T-cell (primary cell): ENCODE data around the gene NELL1. TPM values are rescaled to one million over a fixed set of nuclear protein-coding genes. Genes with fewer than 3 reads are reported as not detected.

Experiments
- ATAC-seq, 4 experiments: fragments of 200-7000 bp in 3 of 4; fragments of 150-1000 bp in 1 of 4; cut with Tn5 transposase; replicated peaks in 1 of 4; 1 replicate in 3 of 4; 2 replicates in 1 of 4; pipeline ENCODE4 v1.10.0; 2021; ENCODE audit warnings: moderate library complexity in 3 of 4, mild to moderate bottlenecking in 2 of 4, moderate number of reproducible peaks in 1 of 4
- CTCF ChIA-PET, 2 donors: fragments of 300-600 bp; sonication (Branson Sonifier 250); formaldehyde crosslinking; loops; one replicate each; lab custom pipeline; 2022; ENCODE audit warnings: antibody characterized with exemption in 2 of 2; lab: Charles Lee
- POLR2A ChIA-PET, 2 donors: fragments of 300-600 bp; sonication (Branson Sonifier 250); formaldehyde crosslinking; loops; one replicate each; lab custom pipeline; 2022; ENCODE audit warnings: antibody characterized with exemption in 2 of 2; lab: Charles Lee
- DNase-seq, 35 experiments: peaks; one replicate each; pipeline versions ENCODE4 v3.0.0 to v3.0.0-alpha.2; 2013 to 2023
- H3K27ac ChIP-seq: one replicate; pipeline ENCODE4 v1.5.1; 2013; ENCODE audit warnings: low read length
- H3K27me3 ChIP-seq, 2 experiments: replicated peaks in 1 of 2; 1 replicate in 1 of 2; 2 replicates in 1 of 2; pipeline versions ENCODE4 v1.6.1 to v1.7.0; 2013; ENCODE audit warnings: low read length in 1 of 2, mixed read lengths in 1 of 2; ENCODE audit not compliant: control insufficient read depth in 2 of 2, insufficient read depth in 2 of 2; ENCODE audit errors: extremely low read depth in 1 of 2
- H3K36me3 ChIP-seq, 2 donors: 1 replicate in 1 of 2; 2 replicates in 1 of 2; pipeline versions ENCODE4 v1.6.1 to v1.7.0; 2013; ENCODE audit warnings: low read length in 1 of 2; ENCODE audit not compliant: control insufficient read depth in 2 of 2, insufficient read depth in 1 of 2; ENCODE audit errors: extremely low read depth in 1 of 2
- H3K4me1 ChIP-seq, 2 experiments: 1 replicate in 1 of 2; 2 replicates in 1 of 2; pipeline versions ENCODE4 v1.6.1 to v1.7.0; 2013; ENCODE audit warnings: low read length in 2 of 2, mixed read lengths in 1 of 2; ENCODE audit not compliant: insufficient read depth in 2 of 2, control insufficient read depth in 1 of 2; ENCODE audit errors: extremely low read depth in 1 of 2
- H3K4me3 ChIP-seq, 2 donors: 1 replicate in 1 of 2; 2 replicates in 1 of 2; pipeline versions ENCODE4 v1.5.1 to v1.7.0; 2013; ENCODE audit warnings: mild to moderate bottlenecking in 2 of 2, low read length in 1 of 2, moderate library complexity in 1 of 2; ENCODE audit not compliant: control insufficient read depth in 1 of 2; ENCODE audit errors: extremely low read depth in 1 of 2
- H3K9me3 ChIP-seq: 2 replicates; pipeline ENCODE4 v1.7.0; 2013
- H3K27ac Mint-ChIP-seq, 2 donors: one replicate each; pipeline ENCODE4 v1.8.0; 2020 to 2021; ENCODE audit warnings: mild to moderate bottlenecking in 2 of 2, mixed read lengths in 2 of 2
- H3K27me3 Mint-ChIP-seq, 2 donors: one replicate each; pipeline ENCODE4 v1.8.0; 2021 to 2022; ENCODE audit warnings: mixed read lengths in 2 of 2
- H3K36me3 Mint-ChIP-seq: one replicate; pipeline ENCODE4 v1.8.0; 2021; ENCODE audit warnings: mixed read lengths
- H3K4me1 Mint-ChIP-seq, 3 donors: one replicate each; pipeline ENCODE4 v1.8.0; 2020 to 2022; ENCODE audit warnings: mixed read lengths in 3 of 3, mild to moderate bottlenecking in 1 of 3
- H3K4me3 Mint-ChIP-seq, 3 donors: one replicate each; pipeline ENCODE4 v1.8.0; 2020 to 2022; ENCODE audit warnings: mild to moderate bottlenecking in 3 of 3, mixed read lengths in 3 of 3, moderate library complexity in 3 of 3
- H3K9me3 Mint-ChIP-seq, 3 donors: one replicate each; pipeline ENCODE4 v1.8.0; 2020 to 2022; ENCODE audit warnings: mixed read lengths in 3 of 3
- WGBS: methylation state at CpG from one replicate; pipeline ENCODE4 v1.1.5; 2013; ENCODE audit warnings: missing lambda C conversion rate; ENCODE audit not compliant: insufficient coverage; 5-methylcytosine and 5-hydroxymethylcytosine counted together
- total RNA-seq, 35 experiments: library from RNA in 6 of 35; stranded (reverse) in 6 of 35; fragments of 120-200 nt in 1 of 35; gene quantifications; one replicate each; pipeline versions ENCODE4 v1.2.1 to v1.2.4 and lab custom pipeline; 2013 to 2026

The NELL1 gene
- total RNA-seq, 5 donors from 2014 or later (not counting 1 experiment from before 2014, with no cell fraction given): not detected

- Histone ChIP-seq H3K4me3 (no peak overlapping the region), H3K27ac (no peak overlapping the region), H3K4me1 (no peaks in the 10 kb centered on the region), H3K27me3 (peaks cover 0 to 21% of the 10 kb centered on the region in 2 experiments), H3K9me3 (no peaks in the 10 kb centered on the region), H3K36me3 (no peaks in the 10 kb centered on the region)
- ATAC-seq (no peak), DNase-seq (no peak)
- ChIA-PET CTCF (no interaction called here), POLR2A (no interaction called here)
- H3K27me3 Mint-ChIP-seq: peaks cover 13 to 15% of the 10 kb centered on the region in 2 donors
- WGBS: no CpG with 5 or more reads among the region's 3 CpGs
- H3K9me3 Mint-ChIP-seq: peaks cover 0 to 3% (median 0%) of the 10 kb centered on the region in 3 donors
- H3K27ac Mint-ChIP-seq: no peak overlapping the region
- H3K4me1 Mint-ChIP-seq: no peaks in the 10 kb centered on the region
- H3K36me3 Mint-ChIP-seq: no peaks in the 10 kb centered on the region
- H3K4me3 Mint-ChIP-seq: no peak overlapping the region
These were observed 41.7 kb upstream of the NELL1 start for GRCh38 chr11:20627701-20628100.

GRCh38 chr11:20631519-20632168, 37.7 kb upstream of the NELL1 start:
- H3K27ac ChIP-seq: no peak overlapping the region
- no peak overlapping the region for H3K4me3 ChIP-seq
- Mint-ChIP-seq H3K36me3 (no peaks in the 10 kb centered on the region), H3K27ac (no peak overlapping the region), H3K4me1 (no peaks in the 10 kb centered on the region), H3K27me3 (peaks cover 3 to 4% of the 10 kb centered on the region in 2 donors), H3K9me3 (peaks cover 0 to 3% (median 0%) of the 10 kb centered on the region in 3 donors), H3K4me3 (no peak overlapping the region)
- DNase-seq: no peak
- 67% methylated on average over 2 of the region's 5 CpGs for WGBS
- POLR2A ChIA-PET: no interaction called here
- H3K4me1 ChIP-seq: no peaks in the 10 kb centered on the region
- H3K27me3 ChIP-seq: peaks cover 3 to 8% of the 10 kb centered on the region in 2 experiments
- no peaks in the 10 kb centered on the region for H3K9me3 ChIP-seq
- no peak for ATAC-seq
- CTCF ChIA-PET: no interaction called here
- no peaks in the 10 kb centered on the region for H3K36me3 ChIP-seq

- ChIA-PET CTCF (no interaction called here), POLR2A (no interaction called here)
- Mint-ChIP-seq H3K27ac (no peak overlapping the region), H3K4me1 (no peaks in the 10 kb centered on the region), H3K4me3 (no peak overlapping the region), H3K27me3 (peaks cover 4% of the 10 kb centered on the region in 2 donors), H3K9me3 (peaks cover 0 to 3% (median 0%) of the 10 kb centered on the region in 3 donors), H3K36me3 (no peaks in the 10 kb centered on the region)
- ATAC-seq (no peak), DNase-seq (no peak)
- no peaks in the 10 kb centered on the region for H3K9me3 ChIP-seq
- H3K4me1 ChIP-seq: no peaks in the 10 kb centered on the region
- H3K4me3 ChIP-seq: no peak overlapping the region
- H3K36me3 ChIP-seq: no peaks in the 10 kb centered on the region
- no peak overlapping the region for H3K27ac ChIP-seq
- H3K27me3 ChIP-seq: peaks cover 4 to 7% of the 10 kb centered on the region in 2 experiments
- no CpG with 5 or more reads among the region's 1 CpG for WGBS
These were observed 37.2 kb upstream of the NELL1 start for GRCh38 chr11:20632169-20632532.

GRCh38 chr11:20634044-20634443, 35.3 kb upstream of the NELL1 start:
- Histone ChIP-seq H3K27ac (no peak overlapping the region), H3K9me3 (no peaks in the 10 kb centered on the region), H3K4me3 (no peak overlapping the region), H3K36me3 (no peaks in the 10 kb centered on the region), H3K4me1 (no peaks in the 10 kb centered on the region), H3K27me3 (peaks cover 4 to 7% of the 10 kb centered on the region in 2 experiments)
- peaks cover 0 to 3% (median 0%) of the 10 kb centered on the region in 3 donors for H3K9me3 Mint-ChIP-seq
- H3K4me1 Mint-ChIP-seq: no peaks in the 10 kb centered on the region
- ChIA-PET CTCF (no interaction called here), POLR2A (no interaction called here)
- WGBS: no CpG with 5 or more reads among the region's 5 CpGs
- no peak overlapping the region for H3K27ac Mint-ChIP-seq
- peaks cover 4 to 7% of the 10 kb centered on the region in 2 donors for H3K27me3 Mint-ChIP-seq
- no peak for DNase-seq
- no peaks in the 10 kb centered on the region for H3K36me3 Mint-ChIP-seq
- no peak overlapping the region for H3K4me3 Mint-ChIP-seq
- no peak for ATAC-seq

GRCh38 chr11:20634781-20635180, 34.6 kb upstream of the NELL1 start:
- Histone ChIP-seq H3K27ac (no peak overlapping the region), H3K9me3 (no peaks in the 10 kb centered on the region), H3K36me3 (no peaks in the 10 kb centered on the region), H3K4me1 (no peaks in the 10 kb centered on the region), H3K27me3 (peaks cover 4 to 5% of the 10 kb centered on the region in 2 experiments), H3K4me3 (no peak overlapping the region)
- peaks cover 0 to 3% (median 0%) of the 10 kb centered on the region in 3 donors for H3K9me3 Mint-ChIP-seq
- POLR2A ChIA-PET: no interaction called here
- no peaks in the 10 kb centered on the region for H3K4me1 Mint-ChIP-seq
- DNase-seq (no peak), ATAC-seq (no peak)
- no peaks in the 10 kb centered on the region for H3K36me3 Mint-ChIP-seq
- 40% methylated on average over 1 of the region's 7 CpGs for WGBS
- CTCF ChIA-PET: no interaction called here
- no peak overlapping the region for H3K27ac Mint-ChIP-seq
- H3K4me3 Mint-ChIP-seq: no peak overlapping the region
- peaks cover 4 to 7% of the 10 kb centered on the region in 2 donors for H3K27me3 Mint-ChIP-seq

- POLR2A ChIA-PET: no interaction called here
- no peaks in the 10 kb centered on the region for H3K9me3 Mint-ChIP-seq
- H3K4me3 Mint-ChIP-seq: no peak overlapping the region
- Histone ChIP-seq H3K4me3 (no peak overlapping the region), H3K27me3 (peaks cover 3 to 6% of the 10 kb centered on the region in 2 experiments), H3K27ac (no peak overlapping the region), H3K9me3 (no peaks in the 10 kb centered on the region), H3K4me1 (no peaks in the 10 kb centered on the region), H3K36me3 (no peaks in the 10 kb centered on the region)
- no peak for DNase-seq
- peaks cover 7% of the 10 kb centered on the region in 2 donors for H3K27me3 Mint-ChIP-seq
- H3K36me3 Mint-ChIP-seq: no peaks in the 10 kb centered on the region
- ATAC-seq: no peak
- CTCF ChIA-PET: interaction anchor here in 1 of 2 donors (1.3 kb wide), 1 partner anchor 9 kb away, joined by 4 read pairs; no protein-coding TSS in a partner anchor
- no peak overlapping the region for H3K27ac Mint-ChIP-seq
- WGBS: 75% methylated on average over 2 of the region's 7 CpGs
- no peaks in the 10 kb centered on the region for H3K4me1 Mint-ChIP-seq
These were observed 31.3 kb upstream of the NELL1 start for GRCh38 chr11:20638074-20638473.
